DMS79 (cell line): ENCODE results near the gene HCAR3.
"Not testable (repeated sequence)": the region's sequence is repeated elsewhere in the genome, so short reads cannot be mapped to it uniquely, and the experiment has no call there.

Experiments used
- DNase-seq: peaks from one replicate; lab custom pipeline; 2025; lab: John Stamatoyannopoulos, UW

HCAR3 gene

GRCh38 chr12:122716658-122717057, at the start of gene HCAR3:
Gene HCAR3, minus strand, starts transcription at chr12:122716811. Its CDS starts 74 bp downstream, at chr12:122716737.
- DNase-seq = not testable (repeated sequence)

GRCh38 chr12:122757568-122757967, 41.0 kb upstream of the HCAR3 start:
- DNase-seq = no peak

- DNase-seq = no peak
Measured at GRCh38 chr12:122754790-122755189, 38.2 kb upstream of the HCAR3 start.

GRCh38 chr12:122753319-122753650, 36.7 kb upstream of the HCAR3 start:
- no peak for DNase-seq

- DNase-seq = peak; percentile 91
Measured at GRCh38 chr12:122752464-122753318, 36.1 kb upstream of the HCAR3 start, which contains the start of gene DENR. Gene DENR, plus strand, starts transcription at chr12:122752824. Its CDS starts 878 bp downstream, at chr12:122753702.

- not testable (repeated sequence) for DNase-seq
Measured at GRCh38 chr12:122750781-122751515, 34.3 kb upstream of the HCAR3 start.

- no peak for DNase-seq
Measured at GRCh38 chr12:122749569-122750332, 33.1 kb upstream of the HCAR3 start.

- no peak for DNase-seq
Measured at GRCh38 chr12:122747224-122748135, 30.9 kb upstream of the HCAR3 start.

GRCh38 chr12:122743895-122744525, 27.4 kb upstream of the HCAR3 start:
- DNase-seq = no peak

- no peak for DNase-seq
Measured at GRCh38 chr12:122740351-122740750, 23.7 kb upstream of the HCAR3 start.

GRCh38 chr12:122738571-122738970, 22.0 kb upstream of the HCAR3 start:
- no peak for DNase-seq

- no peak for DNase-seq
Measured at GRCh38 chr12:122732611-122733010, 16.0 kb upstream of the HCAR3 start.

GRCh38 chr12:122732170-122732569, 15.6 kb upstream of the HCAR3 start:
- DNase-seq = no peak

GRCh38 chr12:122730215-122731014, 13.8 kb upstream of the HCAR3 start, which contains the start of gene HCAR1:
Gene HCAR1, minus strand, starts transcription at chr12:122730844. Its CDS starts 505 bp downstream, at chr12:122730339.
- peak; percentile 52 for DNase-seq

GRCh38 chr12:122729583-122730214, 13.1 kb upstream of the HCAR3 start:
- peak; percentile 56 for DNase-seq

GRCh38 chr12:122726080-122726558, 9.5 kb upstream of the HCAR3 start:
- no peak for DNase-seq

- no peak for DNase-seq
Measured at GRCh38 chr12:122725452-122726079, 9.0 kb upstream of the HCAR3 start.

GRCh38 chr12:122724641-122725243, 8.1 kb upstream of the HCAR3 start:
- DNase-seq = no peak
